Trophoblast cell (in vitro differentiated cells and primary cell): ENCODE measurements around the gene MSH5.
A peak's percentile ranks its signal among the peaks of the same experiment; 100 is the strongest.

ENCODE experiments used
- DNase-seq, 2 donors: peaks; one replicate each; pipeline ENCODE4 v3.0.0-alpha.2; 2016
- H2AFZ ChIP-seq: 2 replicates; pipeline ENCODE4 v1.6.1; 2013; ENCODE audit warnings: low read length, moderate library complexity, mild to moderate bottlenecking; ENCODE audit not compliant: insufficient read depth, poor library complexity
- H2AK5ac ChIP-seq: 2 replicates; pipeline ENCODE4 v1.6.1; 2013; ENCODE audit warnings: mild to moderate bottlenecking, low read length
- H2BK120ac ChIP-seq: 2 replicates; pipeline ENCODE4 v1.6.1; 2013; ENCODE audit warnings: low read length, mild to moderate bottlenecking, moderate library complexity; ENCODE audit not compliant: insufficient read depth, poor library complexity
- H2BK12ac ChIP-seq: 2 replicates; pipeline ENCODE4 v1.6.1; 2013; ENCODE audit warnings: mild to moderate bottlenecking, low read length, moderate library complexity
- H2BK5ac ChIP-seq: 2 replicates; pipeline ENCODE4 v1.6.1; 2013; ENCODE audit warnings: low read length, low read depth, moderate library complexity, mild to moderate bottlenecking; ENCODE audit not compliant: poor library complexity
- H3K14ac ChIP-seq: 2 replicates; pipeline ENCODE4 v1.6.1; 2013; ENCODE audit warnings: mild to moderate bottlenecking, low read length
- H3K18ac ChIP-seq: 2 replicates; pipeline ENCODE4 v1.6.1; 2013; ENCODE audit warnings: mild to moderate bottlenecking, low read length
- H3K23ac ChIP-seq: 2 replicates; pipeline ENCODE4 v1.6.1; 2013; ENCODE audit warnings: low read length
- H3K27ac ChIP-seq: 2 replicates; pipeline ENCODE4 v1.5.1; 2013; ENCODE audit warnings: low read depth, mild to moderate bottlenecking, inconsistent platforms, low read length, moderate library complexity
- H3K27me3 ChIP-seq: 2 replicates; pipeline ENCODE4 v1.6.1; 2013; ENCODE audit warnings: inconsistent platforms, mild to moderate bottlenecking, low read length, moderate library complexity; ENCODE audit not compliant: insufficient read depth
- H3K36me3 ChIP-seq, 2 experiments: 1 replicate in 1 of 2; 2 replicates in 1 of 2; pipeline ENCODE4 v1.6.1; 2013; ENCODE audit warnings: low read length in 2 of 2, mild to moderate bottlenecking in 2 of 2, moderate library complexity in 1 of 2; ENCODE audit not compliant: insufficient read depth in 2 of 2, control insufficient read depth in 1 of 2
- H3K4ac ChIP-seq: 2 replicates; pipeline ENCODE4 v1.6.1; 2013; ENCODE audit warnings: low read depth, mild to moderate bottlenecking, low read length, moderate library complexity
- H3K4me1 ChIP-seq, 2 experiments: 1 replicate in 1 of 2; 2 replicates in 1 of 2; pipeline ENCODE4 v1.6.1; 2013; ENCODE audit warnings: low read length in 2 of 2, mild to moderate bottlenecking in 2 of 2, moderate library complexity in 1 of 2; ENCODE audit not compliant: insufficient read depth in 2 of 2, control insufficient read depth in 1 of 2
- H3K4me2 ChIP-seq: 2 replicates; pipeline ENCODE4 v1.6.1; 2013; ENCODE audit warnings: inconsistent platforms, mild to moderate bottlenecking, low read length, moderate library complexity
- H3K4me3 ChIP-seq: 2 replicates; pipeline ENCODE4 v1.5.1; 2013; ENCODE audit warnings: mild to moderate bottlenecking, low read depth, low read length, inconsistent platforms
- H3K79me1 ChIP-seq: one replicate; pipeline ENCODE4 v1.6.1; 2013; ENCODE audit warnings: low read length
- H3K79me2 ChIP-seq: 2 replicates; pipeline ENCODE4 v1.6.1; 2013; ENCODE audit warnings: low read length, mild to moderate bottlenecking; ENCODE audit not compliant: control insufficient read depth, insufficient read depth, poor library complexity
- H3K9ac ChIP-seq: 2 replicates; pipeline ENCODE4 v1.6.1; 2013; ENCODE audit warnings: mild to moderate bottlenecking, low read length
- H3K9me3 ChIP-seq: 2 replicates; pipeline ENCODE4 v1.6.1; 2013; ENCODE audit warnings: low read depth, mild to moderate bottlenecking, control low read depth, inconsistent platforms, low read length; ENCODE audit not compliant: insufficient read depth
- H4K12ac ChIP-seq: 2 replicates; pipeline ENCODE4 v1.6.1; 2013; ENCODE audit warnings: low read depth, mild to moderate bottlenecking, low read length, moderate library complexity
- H4K8ac ChIP-seq: 2 replicates; pipeline ENCODE4 v1.6.1; 2013; ENCODE audit warnings: low read depth, mild to moderate bottlenecking, low read length, moderate library complexity
- H4K91ac ChIP-seq: one replicate; pipeline ENCODE4 v1.6.1; 2013; ENCODE audit warnings: low read depth, mild to moderate bottlenecking, low read length, moderate library complexity
- WGBS: extraction: QIAGEN DNeasy Blood & Tissue Kit; methylation state at CpG from one replicate; pipeline ENCODE4 v1.1.7; 2013; ENCODE audit warnings: missing lambda C conversion rate; ENCODE audit not compliant: insufficient read length, insufficient coverage; ENCODE audit errors: extremely low coverage; 5-methylcytosine and 5-hydroxymethylcytosine counted together

Gene MSH5

GRCh38 chr6:31734247-31734820 lies 5.5 kb upstream of the MSH5 start:
- peak overlapping the region; percentile 14 for H2AK5ac ChIP-seq
- peaks cover 26 to 33% of the 10 kb centered on the region in 2 experiments for H3K36me3 ChIP-seq
- no peak for DNase-seq
- peaks cover 24 to 27% of the 10 kb centered on the region in 2 experiments for H3K4me1 ChIP-seq
- H3K27ac ChIP-seq: peak overlapping the region; percentile 95
- no peak overlapping the region for H3K14ac ChIP-seq
- peak overlapping the region; percentile 12 for H2BK12ac ChIP-seq
- H3K4ac ChIP-seq: peak overlapping the region; percentile 56
- H3K9ac ChIP-seq: peak overlapping the region; percentile 42
- H3K79me2 ChIP-seq: peaks cover 26% of the 10 kb centered on the region
- no CpG with 5 or more reads among the region's 2 CpGs for WGBS
- H4K8ac ChIP-seq: no peak overlapping the region
- no peak overlapping the region for H4K12ac ChIP-seq
- H2AFZ ChIP-seq: no peak overlapping the region
- peaks cover 42% of the 10 kb centered on the region for H3K79me1 ChIP-seq
- no peak overlapping the region for H4K91ac ChIP-seq
- peak overlapping the region; percentile 2 for H2BK5ac ChIP-seq
- H3K23ac ChIP-seq: no peak overlapping the region
- H3K4me3 ChIP-seq: peak overlapping the region; percentile 78
- H3K27me3 ChIP-seq: no peaks in the 10 kb centered on the region
- no peaks in the 10 kb centered on the region for H3K9me3 ChIP-seq
- H2BK120ac ChIP-seq: no peak overlapping the region
- peak overlapping the region; percentile 89 for H3K4me2 ChIP-seq
- peak overlapping the region; percentile 31 for H3K18ac ChIP-seq

- H3K27me3 ChIP-seq: no peaks in the 10 kb centered on the region
- H3K4me2 ChIP-seq: peak overlapping the region; percentile 89
- peak overlapping the region; percentile 50 for H2AK5ac ChIP-seq
- H3K9ac ChIP-seq: peak overlapping the region; percentile 93
- peak overlapping the region; percentile 40 for H4K8ac ChIP-seq
- H3K4me1 ChIP-seq: peaks cover 24 to 27% of the 10 kb centered on the region in 2 experiments
- no peak overlapping the region for H3K23ac ChIP-seq
- no peak overlapping the region for H2AFZ ChIP-seq
- H3K36me3 ChIP-seq: peaks cover 26 to 33% of the 10 kb centered on the region in 2 experiments
- WGBS: no CpG with 5 or more reads among the region's 18 CpGs
- H3K9me3 ChIP-seq: no peaks in the 10 kb centered on the region
- DNase-seq: peak in 1 of 2 donors; percentile 67
- H2BK12ac ChIP-seq: peak overlapping the region; percentile 34
- H2BK5ac ChIP-seq: peak overlapping the region; percentile 93
- peak overlapping the region; percentile 84 for H2BK120ac ChIP-seq
- H4K12ac ChIP-seq: peak overlapping the region; percentile 20
- H3K79me1 ChIP-seq: peaks cover 37% of the 10 kb centered on the region
- peak overlapping the region; percentile 96 for H3K4ac ChIP-seq
- H3K79me2 ChIP-seq: peaks cover 24% of the 10 kb centered on the region
- H4K91ac ChIP-seq: peak overlapping the region; percentile 92
- H3K14ac ChIP-seq: peak overlapping the region; percentile 87
- H3K27ac ChIP-seq: peak overlapping the region; percentile 95
- peak overlapping the region; percentile 78 for H3K4me3 ChIP-seq
- H3K18ac ChIP-seq: peak overlapping the region; percentile 86
Observed at GRCh38 chr6:31734821-31735406, 4.9 kb upstream of the MSH5 start.

- no CpG with 5 or more reads among the region's 24 CpGs for WGBS
- peak within 1 kb of the TSS; percentile 93 for H3K9ac ChIP-seq
- peak within 1 kb of the TSS; percentile 96 for H3K4ac ChIP-seq
- peaks cover 27% of the 10 kb centered on the region for H3K79me2 ChIP-seq
- peak within 1 kb of the TSS; percentile 93 for H2BK5ac ChIP-seq
- H3K18ac ChIP-seq: peak within 1 kb of the TSS; percentile 96
- peak within 1 kb of the TSS; percentile 78 for H3K4me3 ChIP-seq
- peak within 1 kb of the TSS; percentile 84 for H4K8ac ChIP-seq
- DNase-seq: peak; percentile 73 to 80
- H3K9me3 ChIP-seq: no peaks in the 10 kb centered on the region
- H3K23ac ChIP-seq: no peak within 1 kb of the TSS
- no peaks in the 10 kb centered on the region for H3K27me3 ChIP-seq
- H2AFZ ChIP-seq: peak within 1 kb of the TSS; percentile 26
- H2BK12ac ChIP-seq: peak within 1 kb of the TSS; percentile 34
- H3K4me2 ChIP-seq: peak within 1 kb of the TSS; percentile 89
- H2AK5ac ChIP-seq: peak within 1 kb of the TSS; percentile 87
- H3K36me3 ChIP-seq: peaks cover 21 to 28% of the 10 kb centered on the region in 2 experiments
- H3K4me1 ChIP-seq: peaks cover 30 to 32% of the 10 kb centered on the region in 2 experiments
- H3K79me1 ChIP-seq: peaks cover 39% of the 10 kb centered on the region
- peak within 1 kb of the TSS; percentile 84 for H2BK120ac ChIP-seq
- peak within 1 kb of the TSS; percentile 87 for H3K14ac ChIP-seq
- H3K27ac ChIP-seq: peak within 1 kb of the TSS; percentile 95
- peak within 1 kb of the TSS; percentile 73 for H4K12ac ChIP-seq
- peak within 1 kb of the TSS; percentile 92 for H4K91ac ChIP-seq
Observed at GRCh38 chr6:31736021-31736767, 3.6 kb upstream of the MSH5 start, which contains the start of gene CLIC1. CLIC1 (minus strand) TSS chr6:31736530; CDS start chr6:31736300, 230 bp downstream.

- Histone ChIP-seq H2AFZ (peak overlapping the region; percentile 4), H4K12ac (peak overlapping the region; percentile 10), H2BK5ac (peak overlapping the region; percentile 7), H3K4me1 (peaks cover 30 to 32% of the 10 kb centered on the region in 2 experiments), H2BK120ac (peak overlapping the region; percentile 18), H3K27ac (peak overlapping the region; percentile 52), H4K91ac (peak overlapping the region; percentile 80), H3K4me2 (peak overlapping the region; percentile 89), H3K79me1 (peaks cover 39% of the 10 kb centered on the region), H3K9ac (no peak overlapping the region), H3K36me3 (peaks cover 19 to 25% of the 10 kb centered on the region in 2 experiments), H4K8ac (peak overlapping the region; percentile 84), H3K18ac (peak overlapping the region; percentile 12), H3K14ac (peak overlapping the region; percentile 54), H2AK5ac (peak overlapping the region; percentile 40), H3K9me3 (no peaks in the 10 kb centered on the region), H3K79me2 (peaks cover 27% of the 10 kb centered on the region), H3K4ac (peak overlapping the region; percentile 9), H3K4me3 (no peak overlapping the region), H3K23ac (no peak overlapping the region), H2BK12ac (peak overlapping the region; percentile 20), H3K27me3 (no peaks in the 10 kb centered on the region)
- no CpG with 5 or more reads among the region's 10 CpGs for WGBS
- DNase-seq: no peak
Observed at GRCh38 chr6:31736768-31737314, 3.0 kb upstream of the MSH5 start.
